ENCODE results near the gene DOP1B. TPM values are rescaled to one million over a fixed set of nuclear protein-coding genes. Genes with fewer than 3 reads are reported as not detected.

The DOP1B gene
- total RNA-seq, 4 donors from 2014 or later: 6.3 to 15.1 (median 11.2) TPM

- TF ChIP-seq CTCF (IDR thresholded peaks at IDR 0.05) (no peak), POLR2A (IDR thresholded peaks at IDR 0.05; ENCODE audit: low read depth) (no peak), POLR2AphosphoS5 (IDR thresholded peaks at IDR 0.05) (no peak), EP300 (IDR thresholded peaks at IDR 0.05) (no peak)
- peaks cover 0 to 11% (median 4%) of the 10 kb centered on the region in 4 donors for H3K36me3 ChIP-seq
- intact Hi-C loops (cut with DNase I): no loop called here
- H3K27ac ChIP-seq (replicated peaks in 1 of 4): no peak overlapping the region
- DNase-seq (ENCODE audit: extremely low spot score): no peak
- no peaks in the 10 kb centered on the region for H3K9me3 ChIP-seq
- H3K4me3 ChIP-seq: no peak overlapping the region
- H3K27me3 ChIP-seq: no peaks in the 10 kb centered on the region
- whole genome bisulfite sequencing: 99% methylated on average over 6 of the region's 6 CpGs
- H3K4me1 ChIP-seq: peaks cover 0 to 11% (median 8%) of the 10 kb centered on the region in 4 donors
These were observed 18.2 kb downstream of the DOP1B start for GRCh38 chr21:36174780-36175179.

GRCh38 chr21:36175771-36176565, 19.3 kb downstream of the DOP1B start:
- peaks cover 0 to 5% (median 0%) of the 10 kb centered on the region in 4 donors for H3K36me3 ChIP-seq
- H3K9me3 ChIP-seq: no peaks in the 10 kb centered on the region
- H3K27ac ChIP-seq (replicated peaks in 1 of 4): no peak overlapping the region
- TF ChIP-seq POLR2AphosphoS5 (IDR thresholded peaks at IDR 0.05): no peak
- TF ChIP-seq EP300 (IDR thresholded peaks at IDR 0.05): no peak
- no peak for TF ChIP-seq POLR2A (IDR thresholded peaks at IDR 0.05; ENCODE audit: low read depth)
- no peak for TF ChIP-seq CTCF (IDR thresholded peaks at IDR 0.05)
- DNase-seq (ENCODE audit: extremely low spot score): no peak
- WGBS: 77% methylated on average over 4 of the region's 7 CpGs
- H3K4me3 ChIP-seq: no peak overlapping the region
- intact Hi-C loops (cut with DNase I): no loop called here
- peaks cover 0 to 11% (median 8%) of the 10 kb centered on the region in 4 donors for H3K4me1 ChIP-seq
- no peaks in the 10 kb centered on the region for H3K27me3 ChIP-seq

- 90% methylated on average over 2 of the region's 2 CpGs for WGBS
- no peak for TF ChIP-seq POLR2AphosphoS5 (IDR thresholded peaks at IDR 0.05)
- TF ChIP-seq EP300 (IDR thresholded peaks at IDR 0.05): no peak
- TF ChIP-seq POLR2A (IDR thresholded peaks at IDR 0.05; ENCODE audit: low read depth): no peak
- TF ChIP-seq CTCF (IDR thresholded peaks at IDR 0.05): no peak
- Histone ChIP-seq H3K36me3 (peaks cover 0 to 5% (median 0%) of the 10 kb centered on the region in 4 donors), H3K27me3 (no peaks in the 10 kb centered on the region), H3K4me3 (no peak overlapping the region), H3K27ac (replicated peaks in 1 of 4) (no peak overlapping the region), H3K9me3 (no peaks in the 10 kb centered on the region), H3K4me1 (no peaks in the 10 kb centered on the region)
- intact Hi-C loops (cut with DNase I): no loop called here
- DNase-seq (ENCODE audit: extremely low spot score): no peak
These were observed 21.7 kb downstream of the DOP1B start for GRCh38 chr21:36178349-36178748.

GRCh38 chr21:36179145-36179544, 22.5 kb downstream of the DOP1B start:
- no peak overlapping the region for H3K27ac ChIP-seq (replicated peaks in 1 of 4)
- no peaks in the 10 kb centered on the region for H3K27me3 ChIP-seq
- no peak for TF ChIP-seq POLR2AphosphoS5 (IDR thresholded peaks at IDR 0.05)
- no peak for TF ChIP-seq CTCF (IDR thresholded peaks at IDR 0.05)
- TF ChIP-seq EP300 (IDR thresholded peaks at IDR 0.05): no peak
- no peak for TF ChIP-seq POLR2A (IDR thresholded peaks at IDR 0.05; ENCODE audit: low read depth)
- H3K36me3 ChIP-seq: peaks cover 0 to 5% (median 0%) of the 10 kb centered on the region in 4 donors
- H3K9me3 ChIP-seq: no peaks in the 10 kb centered on the region
- H3K4me3 ChIP-seq: no peak overlapping the region
- intact Hi-C loops (cut with DNase I): no loop called here
- no peaks in the 10 kb centered on the region for H3K4me1 ChIP-seq
- DNase-seq (ENCODE audit: extremely low spot score): no peak
